ENCODE data around the gene ASTN1.

Gene ASTN1

DNA sequence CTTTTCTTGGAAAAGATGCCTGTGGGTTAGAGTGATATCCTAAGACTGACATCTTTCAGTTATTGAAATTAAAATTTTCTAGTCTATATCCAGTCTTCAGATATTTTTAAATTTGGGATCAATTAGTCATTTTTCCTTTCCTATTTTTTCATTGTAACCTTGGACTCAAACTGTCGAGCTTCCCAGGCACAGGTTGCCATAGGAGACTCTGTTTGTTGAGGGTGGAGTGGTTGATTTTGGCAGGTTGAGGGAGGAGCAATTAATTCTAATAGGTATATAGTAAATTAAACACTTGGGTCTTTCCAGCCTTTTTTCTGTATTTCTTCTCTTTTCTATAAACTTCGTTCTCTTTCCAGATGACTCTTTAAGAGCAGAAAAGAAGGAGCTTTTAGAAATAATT lies 326.8 kb downstream of the ASTN1 start:
- DNase-seq (ENCODE audit: low spot score) = no peak

DNA sequence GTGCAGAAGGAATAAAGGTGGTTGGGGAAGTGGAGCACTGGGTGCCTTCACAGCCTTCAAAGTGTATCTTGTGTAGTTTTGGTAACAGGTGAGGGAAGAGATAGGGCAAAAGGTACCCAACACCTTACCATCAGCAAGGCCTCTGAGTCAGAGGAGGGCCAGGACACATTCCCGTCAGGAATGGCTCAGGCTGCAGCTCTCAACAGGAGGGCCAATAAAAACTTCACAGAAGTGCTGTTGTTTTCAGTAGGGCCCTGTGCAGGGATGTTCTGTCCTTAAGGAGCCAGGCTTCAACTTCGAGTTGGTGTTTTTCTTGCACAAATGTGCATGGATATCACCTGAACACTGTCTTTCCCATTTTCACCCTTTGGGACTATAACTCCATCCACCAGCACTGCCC lies 333.4 kb downstream of the ASTN1 start:
- no peak for DNase-seq (ENCODE audit: low spot score)

DNA sequence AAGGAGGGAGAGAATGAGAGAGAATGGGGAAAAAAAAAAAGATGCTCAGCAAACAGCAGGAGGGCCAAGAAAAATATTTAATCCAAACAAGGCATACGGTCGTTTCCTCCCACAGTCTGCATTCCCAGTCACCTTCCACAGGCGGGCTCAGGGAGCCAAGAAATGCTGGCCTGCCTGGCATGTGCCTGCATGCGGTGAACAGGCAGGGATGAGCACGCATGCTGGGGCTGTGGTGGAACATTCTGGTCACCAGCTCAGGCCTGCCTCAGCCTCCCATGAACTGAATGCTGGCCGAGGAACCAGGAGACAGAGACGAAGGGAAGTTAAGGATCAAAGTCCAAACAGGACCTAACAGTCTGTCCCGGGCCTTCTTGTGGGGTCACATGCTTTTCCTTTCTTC lies 335.3 kb downstream of the ASTN1 start:
- DNase-seq (ENCODE audit: low spot score) = no peak

DNA sequence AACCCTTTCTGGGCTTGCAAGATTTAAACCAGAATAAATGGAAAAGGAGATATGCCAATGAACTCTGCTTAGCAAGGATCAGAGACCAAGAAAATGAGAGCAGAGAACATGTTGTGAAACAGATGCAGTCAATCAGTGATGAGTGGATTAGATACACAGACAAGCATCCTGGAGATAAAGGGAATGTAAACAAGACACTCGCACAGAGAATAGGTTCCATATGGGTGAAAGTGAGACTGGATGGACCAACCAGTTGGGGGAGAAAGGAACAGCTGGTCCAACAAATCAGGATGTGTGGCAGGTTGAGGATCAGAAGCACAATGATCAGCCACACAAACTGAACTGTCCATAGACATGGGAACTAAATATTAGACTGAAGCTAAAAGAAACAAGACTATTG lies 338.2 kb downstream of the ASTN1 start:
- DNase-seq (ENCODE audit: low spot score) = no peak

DNA sequence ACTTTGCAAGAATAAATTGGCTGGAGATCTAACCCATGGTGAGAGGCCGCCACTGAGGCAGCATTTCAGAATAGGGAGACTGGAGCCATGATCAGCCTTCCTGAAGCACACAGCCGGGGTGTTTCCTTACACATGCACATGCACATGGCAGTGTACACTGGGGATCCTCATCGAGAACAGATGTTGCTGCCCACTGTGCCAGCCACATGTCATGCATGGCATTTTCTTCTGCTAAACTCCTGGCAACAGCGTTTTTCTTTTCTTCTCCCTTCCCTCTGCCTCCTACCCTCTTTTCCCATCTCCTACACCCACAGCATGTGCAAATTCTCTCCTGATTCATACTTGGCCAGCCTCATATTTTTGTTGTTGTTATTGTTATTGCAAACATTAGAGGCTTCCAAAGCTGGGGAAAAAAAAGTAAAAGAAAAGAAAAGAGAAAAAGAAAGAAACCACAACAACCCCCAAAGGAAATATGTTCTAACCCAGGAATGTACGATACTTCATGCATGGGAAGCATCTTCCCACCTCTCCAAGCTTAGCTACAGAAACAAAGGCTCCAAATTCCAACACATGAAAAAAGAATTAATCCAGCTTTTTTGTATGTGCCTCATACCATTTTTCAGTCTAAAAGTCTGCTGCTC lies 344.0 kb downstream of the ASTN1 start:
- no peak for DNase-seq (ENCODE audit: low spot score)

DNA sequence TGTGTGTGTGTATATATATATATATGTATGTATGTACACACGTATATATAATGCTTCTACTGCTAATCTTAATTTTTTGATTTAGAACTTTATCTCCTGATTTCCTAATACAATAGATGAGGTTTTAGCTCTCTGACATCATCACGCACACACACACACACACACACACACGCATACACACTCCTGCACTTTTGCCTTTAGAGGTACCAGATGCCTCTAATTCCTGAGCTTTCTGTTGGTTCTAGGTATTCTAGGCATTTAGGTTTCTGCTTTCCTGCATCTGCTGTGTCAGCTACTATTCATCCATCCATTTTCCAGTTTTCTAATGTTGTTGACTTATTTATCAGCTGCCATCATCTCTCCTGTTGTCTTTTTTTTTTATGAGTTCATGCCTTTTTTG lies 348.3 kb downstream of the ASTN1 start:
- DNase-seq (ENCODE audit: low spot score) = no peak

DNA sequence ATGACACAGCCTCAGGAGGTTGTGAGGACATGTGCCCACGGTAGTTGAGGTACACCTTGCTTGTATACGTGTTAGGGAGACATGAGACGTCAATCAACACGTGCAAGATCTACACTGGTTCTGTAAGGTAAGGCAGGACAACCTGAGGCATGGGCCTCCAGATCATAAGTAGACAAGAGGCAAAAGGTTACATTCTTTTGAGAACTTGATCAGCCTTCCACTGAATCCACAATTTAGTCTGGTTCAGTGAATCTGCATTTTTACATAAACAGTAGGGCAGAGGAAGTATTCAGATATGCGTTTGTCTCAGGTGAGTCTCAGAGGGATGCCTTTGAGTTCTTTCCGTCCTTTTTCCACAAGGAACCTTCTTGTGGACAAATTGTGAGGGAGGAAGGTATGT lies 348.9 kb downstream of the ASTN1 start:
- DNase-seq (ENCODE audit: low spot score) = no peak

DNA sequence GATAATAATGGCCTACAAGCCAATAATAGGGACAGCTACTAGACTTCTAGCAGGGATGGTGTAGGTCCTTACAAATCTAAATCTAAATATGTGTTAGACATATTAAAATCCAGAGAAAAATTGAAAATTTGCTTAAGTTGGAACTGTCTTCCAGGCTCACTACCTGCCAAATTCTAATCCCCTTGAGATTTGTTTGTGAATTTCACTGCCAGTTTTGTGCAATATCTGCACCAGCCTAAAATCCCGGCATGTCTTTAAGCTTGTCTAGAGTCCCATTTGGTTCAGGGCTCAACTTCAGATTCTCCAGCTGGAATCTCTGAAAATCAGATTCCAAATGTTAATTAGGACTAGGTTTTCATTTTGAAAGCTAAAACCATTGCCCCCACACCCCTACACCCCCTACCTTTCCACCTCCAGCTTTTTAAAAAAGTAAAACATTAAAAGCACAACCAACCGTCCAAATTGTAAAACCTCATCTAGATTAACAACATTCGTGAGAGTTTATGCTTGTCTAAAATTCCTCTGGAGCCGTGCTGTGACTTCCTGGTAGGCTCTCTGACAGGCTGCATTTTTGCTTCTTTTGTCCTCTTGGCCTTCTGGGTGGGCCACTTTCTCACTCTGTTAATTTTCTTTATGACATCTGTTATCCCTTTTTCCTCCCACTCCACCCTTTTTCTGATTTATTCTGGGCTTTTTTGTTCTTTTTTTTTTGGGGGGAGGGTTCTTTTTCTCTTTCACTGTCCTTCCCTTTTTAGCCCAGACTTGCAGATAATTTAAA lies 352.8 kb downstream of the ASTN1 start:
- DNase-seq (ENCODE audit: low spot score) = no peak

DNA sequence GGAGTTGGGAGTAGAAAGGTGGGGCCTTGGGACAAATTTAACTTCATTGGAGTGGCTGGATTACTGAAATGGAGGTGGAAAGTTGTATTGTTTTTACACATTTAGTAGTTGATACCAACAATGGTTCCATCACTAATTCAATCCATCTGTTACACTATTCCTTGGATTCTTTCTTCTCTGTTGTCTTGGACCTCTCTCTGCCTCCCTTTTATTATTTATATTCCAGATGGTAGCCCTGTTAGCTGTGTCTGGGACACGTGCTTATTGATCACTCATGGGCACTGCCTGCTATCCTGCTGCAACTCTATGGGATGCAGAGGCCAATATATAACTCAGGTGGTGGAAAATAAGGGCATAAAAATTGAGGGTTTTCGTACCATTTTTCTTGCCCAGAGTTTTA lies 355.2 kb downstream of the ASTN1 start:
- no peak for DNase-seq (ENCODE audit: low spot score)

Data from pons (tissue), 1 donor.